VCaP (cell line): ENCODE results near the gene SPTAN1.

Experiments
- H3K27ac ChIP-seq: fragments of 450-650 bp; 2 replicates; pipeline ENCODE4 v1.5.1; 2017
- CTCF ChIP-seq: fragments of 450-650 bp; conservative IDR thresholded peaks from 2 replicates; pipeline ENCODE4 v1.5.1; 2017; ENCODE audit warnings: mild to moderate bottlenecking, moderate library complexity

Gene SPTAN1

DNA sequence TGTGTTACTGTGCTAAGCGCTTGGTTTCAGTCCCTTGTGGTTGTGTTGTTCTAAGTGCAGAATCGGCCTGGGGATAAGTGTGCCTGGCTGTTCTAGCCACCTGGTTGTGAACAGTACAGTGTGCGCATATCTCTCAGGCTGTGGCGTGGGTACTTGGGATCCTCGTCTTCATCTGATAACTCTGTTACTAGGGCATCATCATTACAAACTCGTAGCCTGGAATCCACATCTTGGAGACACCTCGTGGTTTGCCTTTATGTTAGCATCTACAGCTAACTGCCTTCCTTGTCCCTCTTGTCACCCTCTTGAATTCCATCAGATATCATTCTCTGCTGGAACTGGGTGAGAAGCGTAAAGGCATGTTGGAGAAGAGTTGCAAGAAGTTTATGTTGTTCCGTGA, 41.5 kb downstream of the SPTAN1 start:
- TF ChIP-seq CTCF: no peak

GRCh38 chr9:128595471-128595870, 43.1 kb downstream of the SPTAN1 start:
- TF ChIP-seq CTCF: no peak
- no peak overlapping the region for H3K27ac ChIP-seq

More for the DNA sequence above, 41.5 kb downstream of the SPTAN1 start:
- no peak overlapping the region for H3K27ac ChIP-seq

- TF ChIP-seq CTCF: no peak
- no peak overlapping the region for H3K27ac ChIP-seq
These were observed 47.7 kb downstream of the SPTAN1 start for GRCh38 chr9:128600099-128600498.

- TF ChIP-seq CTCF: no peak
- no peak overlapping the region for H3K27ac ChIP-seq
These were observed 51.3 kb downstream of the SPTAN1 start for GRCh38 chr9:128603697-128604096.

- TF ChIP-seq CTCF: no peak
- no peak overlapping the region for H3K27ac ChIP-seq
These were observed 55.4 kb downstream of the SPTAN1 start for GRCh38 chr9:128607642-128608350.

DNA sequence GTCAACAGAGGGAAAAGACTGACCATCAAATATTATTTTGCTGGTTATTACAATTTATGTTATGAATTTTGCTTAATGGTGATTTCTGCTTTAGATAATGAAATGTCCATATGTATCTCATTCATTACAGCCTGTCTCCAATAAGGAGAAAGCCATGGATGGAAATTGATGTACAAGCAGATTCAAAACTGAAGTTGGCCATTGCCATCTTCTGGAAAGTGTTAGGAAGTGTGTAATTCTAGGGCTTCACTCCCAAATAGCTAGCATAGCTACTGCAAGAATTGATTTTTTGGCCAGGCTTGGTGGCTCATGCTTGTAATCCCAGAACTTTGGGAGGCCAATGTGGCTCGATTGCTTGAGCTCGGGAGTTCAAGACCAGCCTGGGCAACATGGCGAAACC, 58.5 kb downstream of the SPTAN1 start:
- no peak for TF ChIP-seq CTCF
- no peak overlapping the region for H3K27ac ChIP-seq

- H3K27ac ChIP-seq: no peak overlapping the region
- no peak for TF ChIP-seq CTCF
These were observed 59.4 kb downstream of the SPTAN1 start for GRCh38 chr9:128611600-128612394.
